Measurements from ENCODE around the gene WDCP.

- TF ChIP-seq CTCF (IDR thresholded peaks at IDR 0.05; ENCODE audit: low read depth, low read length, poor library complexity, severe bottlenecking): no peak
- TF ChIP-seq EZH2phosphoT487 (IDR thresholded peaks at IDR 0.05; ENCODE audit: borderline replicate concordance, low read length): no peak
These were observed 53.4 kb downstream of the WDCP start for GRCh38 chr2:23993736-23994269.

Data from DOHH2 (cell line).